OCI-LY3 (cell line): Measurements from ENCODE around the gene C11orf16.
"Not testable (repeated sequence)": the region's sequence is repeated elsewhere in the genome, so short reads cannot be mapped to it uniquely, and the experiment has no call there.

Experiments used
- H2AFZ ChIP-seq: fragments of 200-600, 300-600 bp; shearing (Covaris generic); 2 replicates; pipeline ENCODE4 v1.6.0; 2014; ENCODE audit warnings: antibody characterized with exemption, low read depth, low read length
- H3K27ac ChIP-seq: fragments of 200-600, 300-600 bp; sonication (generic); 2 replicates; pipeline ENCODE4 v1.5.1; 2014; ENCODE audit warnings: mild to moderate bottlenecking, low read length, moderate library complexity, mixed read lengths
- H3K27me3 ChIP-seq: fragments of 200-600, 300-600 bp; sonication (generic); 2 replicates; pipeline ENCODE4 v1.6.1; 2014; ENCODE audit warnings: low read depth, low read length, mixed read lengths
- H3K36me3 ChIP-seq: fragments of 200-600, 300-600 bp; sonication (generic); replicated peaks from 2 replicates; pipeline ENCODE3; 2014; ENCODE audit warnings: low read depth, low read length, mixed read lengths
- H3K4me1 ChIP-seq: fragments of 300-600, 200-600 bp; sonication (generic); 2 replicates; pipeline ENCODE4 v1.6.1; 2014; ENCODE audit warnings: low read length, mixed read lengths
- H3K4me2 ChIP-seq: fragments of 200-600, 300-600 bp; sonication (generic); 2 replicates; pipeline ENCODE4 v1.6.1; 2014; ENCODE audit warnings: low read length, mixed read lengths
- H3K4me3 ChIP-seq: fragments of 300-600, 200-600 bp; sonication (generic); 2 replicates; pipeline ENCODE4 v1.5.1; 2014; ENCODE audit warnings: antibody characterized with exemption, mild to moderate bottlenecking, low read length, moderate library complexity
- H3K79me2 ChIP-seq: fragments of 300-600, 200-600 bp; shearing (Covaris generic); 2 replicates; pipeline ENCODE4 v1.6.1; 2014; ENCODE audit warnings: mild to moderate bottlenecking, low read length, mixed read lengths
- H3K9ac ChIP-seq: fragments of 300-600, 200-600 bp; shearing (Covaris generic); 2 replicates; pipeline ENCODE4 v1.6.0; 2014; ENCODE audit warnings: mild to moderate bottlenecking, low read length, moderate library complexity
- H3K9me3 ChIP-seq: fragments of 200-600, 300-600 bp; shearing (Covaris generic); 2 replicates; pipeline ENCODE4 v1.6.1; 2014; ENCODE audit warnings: low read length, mixed read lengths; ENCODE audit not compliant: insufficient read depth
- H4K20me1 ChIP-seq: fragments of 200-600, 300-600 bp; sonication (generic); 2 replicates; pipeline ENCODE4 v1.6.1; 2016; ENCODE audit warnings: low read length, mixed read lengths; ENCODE audit not compliant: insufficient read depth
- CTCF ChIP-seq: fragments of 200-600, 300-600 bp; sonication (generic); IDR thresholded peaks from 2 replicates; pipeline ENCODE4 v1.5.1; 2014; ENCODE audit warnings: antibody characterized with exemption, low read length, low read depth
- EZH2phosphoT487 ChIP-seq: fragments of 200-600 bp; shearing (Covaris generic); IDR thresholded peaks from 2 replicates; pipeline ENCODE4 v1.6.1; 2018; ENCODE audit warnings: antibody characterized with exemption, mixed run types, low read depth

C11orf16 gene

DNA sequence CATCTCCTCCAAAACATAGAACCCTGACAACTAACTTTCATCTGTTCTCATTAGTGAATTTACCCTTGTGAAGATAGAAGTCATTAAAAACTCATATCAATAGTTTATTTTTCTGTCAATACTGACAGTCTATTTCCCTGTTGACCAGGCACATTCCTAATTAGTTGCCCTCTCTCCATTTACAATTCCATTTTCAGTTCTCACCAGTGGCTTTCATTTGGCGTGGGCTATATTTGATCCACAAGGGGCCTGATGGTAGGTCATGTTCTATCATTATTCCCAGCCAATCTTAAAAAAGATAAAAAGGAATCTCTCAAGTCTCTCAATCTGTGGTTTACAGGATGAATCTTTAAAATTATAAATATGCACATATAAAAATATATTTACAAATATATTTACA lies 25.6 kb downstream of the C11orf16 start:
- Histone ChIP-seq H3K9me3 (no peaks in the 10 kb centered on the region), H3K27me3 (0 out of 2 replicates have a peak, but pooled peaks cover 5% of the 10 kb centered on the region), H3K4me1 (peaks cover 8% of the 10 kb centered on the region; the same call in 1 of the 2 replicates), H3K9ac (no peak overlapping the region), H4K20me1 (no peaks in the 10 kb centered on the region), H3K36me3 (no peaks in the 10 kb centered on the region), H3K4me2 (no peak overlapping the region), H3K4me3 (no peak overlapping the region), H3K27ac (no peak overlapping the region), H3K79me2 (peaks cover 4% of the 10 kb centered on the region; the same call in 1 of the 2 replicates), H2AFZ (no peak overlapping the region)
- TF ChIP-seq CTCF (no peak), EZH2phosphoT487 (no peak)

- H3K27me3 ChIP-seq, result 0 out of 2 replicates have a peak, but pooled peaks cover 5% of the 10 kb centered on the region
- no peak overlapping the region for H3K9ac ChIP-seq
- no peaks in the 10 kb centered on the region for H3K79me2 ChIP-seq
- no peaks in the 10 kb centered on the region for H3K9me3 ChIP-seq
- H3K4me1 ChIP-seq, result peaks cover 7% of the 10 kb centered on the region; the same call in 1 of the 2 replicates
- no peaks in the 10 kb centered on the region for H4K20me1 ChIP-seq
- TF ChIP-seq CTCF, result no peak
- TF ChIP-seq EZH2phosphoT487, result no peak
- H2AFZ ChIP-seq, result no peak overlapping the region
- no peak overlapping the region for H3K4me2 ChIP-seq
- no peaks in the 10 kb centered on the region for H3K36me3 ChIP-seq
- H3K4me3 ChIP-seq, result no peak overlapping the region
- no peak overlapping the region for H3K27ac ChIP-seq
Measured at GRCh38 chr11:8905528-8906165, 27.1 kb downstream of the C11orf16 start.

DNA sequence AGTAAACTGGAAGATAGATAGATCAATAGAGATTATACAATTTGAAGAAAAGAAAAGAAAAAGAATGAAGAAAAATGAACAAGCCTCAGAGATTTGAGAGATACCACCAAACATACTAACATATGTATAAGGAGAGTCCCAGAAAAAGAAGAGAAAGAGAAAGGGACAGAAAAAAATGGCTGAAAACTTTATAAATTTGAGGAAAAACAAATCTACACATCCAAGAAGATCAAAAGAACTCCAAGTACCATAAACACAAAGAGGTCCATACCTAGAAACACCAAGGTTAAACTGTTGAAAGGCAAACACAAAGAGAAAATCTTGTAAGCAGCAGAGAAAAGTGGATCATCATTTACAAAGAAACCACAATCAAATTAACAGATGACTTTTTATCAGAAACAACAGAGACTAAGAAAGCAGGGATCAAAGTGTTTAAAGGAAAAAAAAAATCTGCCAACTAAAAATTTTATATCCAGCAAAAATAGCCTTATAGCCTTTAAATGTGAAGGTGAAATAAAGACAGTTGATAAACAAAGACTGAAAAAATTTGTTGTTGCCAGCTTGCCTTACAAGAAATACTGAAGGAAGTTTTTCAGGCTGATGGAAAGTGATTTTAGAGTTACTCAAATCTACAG lies 33.5 kb downstream of the C11orf16 start:
- Histone ChIP-seq H3K4me1 (no peaks in the 10 kb centered on the region), H4K20me1 (no peaks in the 10 kb centered on the region), H3K4me2 (no peak overlapping the region), H3K36me3 (no peaks in the 10 kb centered on the region), H3K9ac (no peak overlapping the region), H3K4me3 (no peak overlapping the region), H3K27me3 (no peaks in the 10 kb centered on the region), H3K9me3 (peaks cover 13% of the 10 kb centered on the region), H3K79me2 (no peaks in the 10 kb centered on the region), H2AFZ (no peak overlapping the region), H3K27ac (no peak overlapping the region)
- TF ChIP-seq CTCF (no peak), EZH2phosphoT487 (no peak)

DNA sequence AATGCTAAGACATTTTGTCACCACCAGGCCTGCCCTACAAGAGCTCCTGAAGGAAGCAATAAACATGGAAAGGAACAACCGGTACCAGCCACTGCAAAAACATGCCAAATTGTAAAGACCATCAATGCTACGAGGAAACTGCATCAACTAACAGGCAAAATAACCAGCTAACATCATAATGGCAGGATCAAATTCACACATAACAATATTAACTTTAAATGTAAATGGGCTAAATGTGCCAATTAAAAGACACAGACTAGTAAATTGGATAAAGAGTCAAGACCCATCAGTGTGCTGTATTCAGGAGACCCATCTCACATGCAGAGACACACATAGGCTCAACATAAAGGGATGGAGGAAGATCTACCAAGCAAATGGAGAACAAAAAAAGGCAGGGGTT lies 41.6 kb downstream of the C11orf16 start:
- not testable (repeated sequence) for H2AFZ ChIP-seq, H3K79me2 ChIP-seq, H3K4me2 ChIP-seq, H3K4me1 ChIP-seq, H3K4me3 ChIP-seq, H3K27ac ChIP-seq, H3K27me3 ChIP-seq, H3K9ac ChIP-seq, H3K36me3 ChIP-seq, H4K20me1 ChIP-seq, H3K9me3 ChIP-seq
